Epithelial cell of esophagus (primary cell): Measurements from ENCODE around the gene ARL17B.
"Not testable (repeated sequence)": the region's sequence is repeated elsewhere in the genome, so short reads cannot be mapped to it uniquely, and the experiment has no call there.

Experiments
- DNase-seq: peaks from one replicate; pipeline ENCODE4 v3.0.0; 2010; ENCODE audit warnings: low read depth
- H3K4me3 ChIP-seq: 2 replicates; pipeline ENCODE4 v1.5.1; 2011; ENCODE audit warnings: mild to moderate bottlenecking, low read length, control low read depth
- CTCF ChIP-seq: IDR thresholded peaks from 2 replicates; pipeline ENCODE4 v1.5.1; 2011; ENCODE audit warnings: low read depth, mild to moderate bottlenecking, low read length, control low read depth, inconsistent platforms; ENCODE audit not compliant: insufficient read depth; ENCODE audit errors: missing control alignments

The ARL17B gene

GRCh38 chr17:46270032-46270431 lies 91.5 kb downstream of the ARL17B start:
- TF ChIP-seq CTCF = no peak
- no peak for DNase-seq
- no peak overlapping the region for H3K4me3 ChIP-seq

- TF ChIP-seq CTCF = no peak
- peak; percentile 95 for DNase-seq
- peak overlapping the region; percentile 60 for H3K4me3 ChIP-seq
Observed at GRCh38 chr17:46266656-46267544, 94.7 kb downstream of the ARL17B start.

GRCh38 chr17:46266063-46266655 lies 95.4 kb downstream of the ARL17B start:
- H3K4me3 ChIP-seq = peak overlapping the region; percentile 46
- DNase-seq = peak; percentile 36

GRCh38 chr17:46264456-46265198 lies 96.9 kb downstream of the ARL17B start:
- no peak for TF ChIP-seq CTCF
- H3K4me3 ChIP-seq = no peak overlapping the region
- peak; percentile 93 for DNase-seq

GRCh38 chr17:46262271-46262670 lies 99.3 kb downstream of the ARL17B start:
- peak; percentile 21 for DNase-seq
- no peak for TF ChIP-seq CTCF

GRCh38 chr17:46259845-46260661 lies 101.5 kb downstream of the ARL17B start:
- not testable (repeated sequence) for DNase-seq, H3K4me3 ChIP-seq

More at GRCh38 chr17:46262271-46262670, 99.3 kb downstream of the ARL17B start:
- no peak overlapping the region for H3K4me3 ChIP-seq

GRCh38 chr17:46256369-46256768 lies 105.2 kb downstream of the ARL17B start:
- H3K4me3 ChIP-seq = not testable (repeated sequence)
- DNase-seq = peak; percentile 32

- not testable (repeated sequence) for H3K4me3 ChIP-seq, DNase-seq
Observed at GRCh38 chr17:46254215-46254614, 107.4 kb downstream of the ARL17B start.
